ENCODE results near the gene GNB1. TPM values are rescaled to one million over a fixed set of nuclear protein-coding genes. Genes with fewer than 3 reads are reported as not detected.

Gene GNB1
- total and polyA plus RNA-seq, 9 of the 15 experiments (the other 6 are each of a cell fraction or from before 2014, with no cell fraction given): 34.3 to 388 (median 114) TPM

- no peak overlapping the region for H3K4me2 ChIP-seq (ENCODE audit: insufficient read depth, low read length)
- H3K4me3 ChIP-seq: no peak overlapping the region
- no peak overlapping the region for H3K27ac ChIP-seq (ENCODE audit: extremely low read depth, low read depth, low read length)
- peaks cover 10% of the 10 kb centered on the region for H3K9me1 ChIP-seq (ENCODE audit: control insufficient read depth, insufficient read depth, low read length)
- no peak overlapping the region for H2AFZ ChIP-seq (ENCODE audit: low read depth, low read length)
- H3K27me3 ChIP-seq (ENCODE audit: control insufficient read depth in 2 of 2, insufficient read depth in 2 of 2, low read length in 2 of 2): no peaks in the 10 kb centered on the region
- BruUV-seq (replicated peaks): no TSS peak
- POLR2A ChIA-PET: interaction anchor here (1.5 kb wide), 1 partner anchor 13 kb away, joined by 4 read pairs; no protein-coding TSS in a partner anchor
- peaks cover 49% of the 10 kb centered on the region for H3K36me3 ChIP-seq (ENCODE audit: control insufficient read depth, insufficient read depth, low read length)
- no peak for TF ChIP-seq BCL6 (CRISPR knock-in tag; IDR thresholded peaks at IDR 0.05)
- 0 out of 2 replicates have a peak, but pooled peaks have one; percentile 2 for TF ChIP-seq POLR2AphosphoS5 (IDR thresholded peaks at IDR 0.05; ENCODE audit: control insufficient read depth, insufficient read depth, low read depth, low read length)
- H3K79me2 ChIP-seq (ENCODE audit: control insufficient read depth, insufficient read depth, low read length): peaks cover 94% of the 10 kb centered on the region
- CTCF ChIA-PET (ENCODE audit: low intra/inter-chr PET ratio): no interaction called here
- no peaks in the 10 kb centered on the region for H3K9me3 ChIP-seq (replicated peaks; ENCODE audit: control insufficient read depth, insufficient read depth, low read depth, low read length)
- peak in 1 of 4 experiments; percentile 5 for DNase-seq (ENCODE audit: extremely low read depth in 1 of 4, low spot score in 3 of 4)
- WGBS (ENCODE audit: insufficient coverage, low coverage, missing lambda C conversion rate): 89% methylated on average over 2 of the region's 2 CpGs
- intact Hi-C loops (cut with micrococcal nuclease) (no loop called here), in situ Hi-C loops (cut with MboI) (no loop called here)
- H3K4me1 ChIP-seq (replicated peaks in 1 of 2; ENCODE audit: control insufficient read depth in 2 of 2, insufficient read depth in 2 of 2, low read length in 2 of 2): peaks cover 5 to 12% of the 10 kb centered on the region in 2 experiments
- ATAC-seq: no peak
- no peak for FAIRE-seq
- H3K9ac ChIP-seq (ENCODE audit: insufficient read depth in 1 of 2, low read depth in 2 of 2, low read length in 2 of 2): peak overlapping the region in 1 of 2 experiments; percentile 64; a peak in 1 of 4 replicates
- H4K20me1 ChIP-seq (replicated peaks; ENCODE audit: control insufficient read depth, insufficient read depth, low read length): peaks cover 37% of the 10 kb centered on the region
Measured at GRCh38 chr1:1873186-1873585, 17.7 kb downstream of the GNB1 start.

GRCh38 chr1:1872329-1872994 is 18.4 kb downstream of the GNB1 start:
- Histone ChIP-seq H3K27ac (ENCODE audit: extremely low read depth, low read depth, low read length) (no peak overlapping the region), H4K20me1 (replicated peaks; ENCODE audit: control insufficient read depth, insufficient read depth, low read length) (peaks cover 30% of the 10 kb centered on the region), H3K79me2 (ENCODE audit: control insufficient read depth, insufficient read depth, low read length) (peaks cover 94% of the 10 kb centered on the region), H3K4me1 (replicated peaks in 1 of 2; ENCODE audit: control insufficient read depth in 2 of 2, insufficient read depth in 2 of 2, low read length in 2 of 2) (peaks cover 4 to 5% of the 10 kb centered on the region in 2 experiments), H3K27me3 (ENCODE audit: control insufficient read depth in 2 of 2, insufficient read depth in 2 of 2, low read length in 2 of 2) (no peaks in the 10 kb centered on the region), H3K4me2 (ENCODE audit: insufficient read depth, low read length) (no peak overlapping the region), H3K36me3 (ENCODE audit: control insufficient read depth, insufficient read depth, low read length) (peaks cover 42% of the 10 kb centered on the region), H3K4me3 (no peak overlapping the region), H3K9me3 (replicated peaks; ENCODE audit: control insufficient read depth, insufficient read depth, low read depth, low read length) (no peaks in the 10 kb centered on the region), H3K9ac (ENCODE audit: insufficient read depth in 1 of 2, low read depth in 2 of 2, low read length in 2 of 2) (no peak overlapping the region), H3K9me1 (ENCODE audit: control insufficient read depth, insufficient read depth, low read length) (peaks cover 4% of the 10 kb centered on the region), H2AFZ (ENCODE audit: low read depth, low read length) (no peak overlapping the region)
- no TSS peak for BruUV-seq (replicated peaks)
- in situ Hi-C loops (cut with MboI) (no loop called here), intact Hi-C loops (cut with micrococcal nuclease) (no loop called here)
- FAIRE-seq (no peak), ATAC-seq (no peak), DNase-seq (ENCODE audit: extremely low read depth in 1 of 4, low spot score in 3 of 4) (peak in 1 of 4 experiments; percentile 3)
- 0 out of 2 replicates have a peak, but pooled peaks have one; percentile 10 for TF ChIP-seq STAG1 (CRISPR knock-in tag; IDR thresholded peaks at IDR 0.05; ENCODE audit: borderline replicate concordance)
- TF ChIP-seq KLF10 (CRISPR knock-in tag; IDR thresholded peaks at IDR 0.05): no peak
- no peak for TF ChIP-seq NFXL1 (CRISPR knock-in tag; IDR thresholded peaks at IDR 0.05)
- no peak for TF ChIP-seq GATAD2A (IDR thresholded peaks at IDR 0.05)
- no peak for TF ChIP-seq SRSF3 (IDR thresholded peaks at IDR 0.05; ENCODE audit: insufficient read depth, low read length)
- no peak for TF ChIP-seq NR2C2 (CRISPR knock-in tag; IDR thresholded peaks at IDR 0.05)
- TF ChIP-seq NR2C2 (tag; IDR thresholded peaks at IDR 0.05): no peak
- TF ChIP-seq POLR2AphosphoS2 (IDR thresholded peaks at IDR 0.05; ENCODE audit: low read length): no peak
- no peak for TF ChIP-seq NFATC3 (IDR thresholded peaks at IDR 0.05)
- peak; percentile 43 for TF ChIP-seq POLR2G (IDR thresholded peaks at IDR 0.05; ENCODE audit: low read depth, low read length)
- no peak for TF ChIP-seq PHF20 (IDR thresholded peaks at IDR 0.05; ENCODE audit: partially characterized antibody)
- no peak for TF ChIP-seq PREB (CRISPR knock-in tag; IDR thresholded peaks at IDR 0.05)
- ChIA-PET POLR2A (interaction anchor here (1.4 to 4.0 kb wide), 2 partner anchors 10 to 11 kb away, joined by 9 to 35 read pairs; no protein-coding TSS in a partner anchor), CTCF (ENCODE audit: low intra/inter-chr PET ratio) (no interaction called here)
- 84% methylated on average over 11 of the region's 11 CpGs for WGBS (ENCODE audit: insufficient coverage, low coverage, missing lambda C conversion rate)
